Measurements from ENCODE around the gene DDX46.

- peak; percentile 54 to 62 for TF ChIP-seq POLR2A (IDR thresholded peaks at IDR 0.05)
- TF ChIP-seq CTCF (IDR thresholded peaks at IDR 0.05) = peak; percentile 10 to 66 (median 41)
Measured at GRCh38 chr5:134758504-134759341, at the start of gene DDX46.

All from sigmoid colon (tissue), 3 donors.